Heart right ventricle (tissue), 16 donors: ENCODE data around the gene EGFL7. TPM values are rescaled to one million over a fixed set of nuclear protein-coding genes. Genes with fewer than 3 reads are reported as not detected.

Source experiments
- ATAC-seq, 8 donors: fragments of 200-7000 bp; cut with Tn5 transposase; one replicate each; pipeline ENCODE4 v1.9.1; 2020; ENCODE audit warnings: mild to moderate bottlenecking in 8 of 8, moderate library complexity in 8 of 8, moderate number of reproducible peaks in 1 of 8
- DNase-seq, 2 donors: peaks; one replicate each; pipeline ENCODE4 v3.0.0-alpha.2; 2020
- H3K27ac ChIP-seq, 10 donors: fragments of 200-600 bp; sonication (generic) in 2 of 10; one replicate each; pipeline versions ENCODE4 v1.5.0 to v1.8.0; 2020 to 2022; ENCODE audit warnings: mild to moderate bottlenecking in 3 of 10
- H3K27me3 ChIP-seq, 7 donors: fragments of 200-600 bp; one replicate each; pipeline ENCODE4 v1.8.0; 2021 to 2022; ENCODE audit warnings: mild to moderate bottlenecking in 2 of 7
- H3K36me3 ChIP-seq, 9 donors: fragments of 200-600 bp; sonication (generic) in 1 of 9; one replicate each; pipeline versions ENCODE4 v1.5.0 to v1.8.0; 2020 to 2022; ENCODE audit warnings: mild to moderate bottlenecking in 2 of 9
- H3K4me1 ChIP-seq, 9 donors: fragments of 200-600 bp; sonication (generic) in 1 of 9; one replicate each; pipeline versions ENCODE4 v1.5.0 to v1.8.0; 2020 to 2022; ENCODE audit warnings: mild to moderate bottlenecking in 4 of 9
- H3K4me3 ChIP-seq, 10 donors: fragments of 200-600 bp; sonication (generic) in 2 of 10; one replicate each; pipeline versions ENCODE4 v1.5.0 to v1.8.0; 2020 to 2022; ENCODE audit warnings: mild to moderate bottlenecking in 7 of 10, moderate library complexity in 2 of 10
- H3K9me3 ChIP-seq, 11 donors: fragments of 200-600 bp in 10 of 11; sonication (generic) in 2 of 11; one replicate each; pipeline versions ENCODE4 v1.5.0 to v1.8.0; 2013 to 2022; ENCODE audit warnings: mild to moderate bottlenecking in 2 of 11, control low read depth in 1 of 11, moderate library complexity in 1 of 11
- WGBS, 2 donors: extraction: QIAGEN DNeasy Blood & Tissue Kit; methylation state at CpG; one replicate each; pipeline ENCODE4 v1.1.7; 2013; ENCODE audit warnings: inconsistent platforms in 1 of 2; 5-methylcytosine and 5-hydroxymethylcytosine counted together
- intact Hi-C, 10 donors: fragments of 100-400 bp; cut with DNase I; formaldehyde crosslinking; loops; one replicate each; pipeline versions ENCODE4 v1.11.1 to v1.14.2; 2022
- polyA plus RNA-seq, 2 donors: library from polyadenylated mRNA; stranded (reverse); fragments of 200-250 nt; gene quantifications; one replicate each; pipeline ENCODE4 v1.2.3, GENCODE V29; 2013
- total RNA-seq, 10 donors: library from RNA; stranded (reverse); fragmentation: NEBNext Ultra II Directional in 3 of 10; extraction: Animal tissue kit (Norgen Biotek cat#: 25700) in 3 of 10; gene quantifications; one replicate each; pipeline versions ENCODE4 v1.2.1 to v1.2.4, GENCODE V29; 2021 to 2023
- TF ChIP-seq, protein P1 (sequence below), 9 donors: fragments of 200-600 bp; sonication (generic) in 2 of 9; IDR thresholded peaks; one replicate each; pipeline versions ENCODE4 v1.5.0 to v1.8.0; 2021 to 2022; ENCODE audit warnings: antibody characterized with exemption in 9 of 9, mild to moderate bottlenecking in 5 of 9, moderate library complexity in 1 of 9
- donor health status: Arrhythmogenic right ventricular cardiomyopathy.
- donor health status: ischemic (EF 13 %, LVEDD 7.1; RV severe dilation, severe dysfunction).
- donor health status: healthy with polysubstance abuse.
- donor health status: DM: no; HTN: yes; CAD: no.
- donor health status: DM: no; HTN: no; CAD: no.
- donor health status: ischemic (EF 25% LVEDD 6.9; RV normal size, moderate dysfunction).
- donor health status: ischemic (EF 25% LVEDD 5.7; RV mildly dilated, moderate dysfunction).
- donor health status: healthy.
- donor health status: DM: yes; HTN: yes; CAD: no.
- donor health status: Ischemic cardiomyopathy.
- donor health status: ischemic (EF 35%, LVEDD 5.7; RV mildly dilated, moderate dysfunction).
- donor health status: nonischemic (EF 11% LVEDD 7.7; RV severe dilation, severe dysfunction).
- donor health status: DM: yes; HTN: yes; CAD: no.
- donor health status: PGD.
- donor health status: ischemic (EF 29% LVEDD 5.4; RV normal size, mild dysfunction).
- donor health status: nonischemic (EF 23%, LVEDD 6.1; RV moderate dilation, normal function).

The EGFL7 gene
- total and polyA plus RNA-seq, 12 donors: 68.6 to 377 (median 101) TPM

DNA sequence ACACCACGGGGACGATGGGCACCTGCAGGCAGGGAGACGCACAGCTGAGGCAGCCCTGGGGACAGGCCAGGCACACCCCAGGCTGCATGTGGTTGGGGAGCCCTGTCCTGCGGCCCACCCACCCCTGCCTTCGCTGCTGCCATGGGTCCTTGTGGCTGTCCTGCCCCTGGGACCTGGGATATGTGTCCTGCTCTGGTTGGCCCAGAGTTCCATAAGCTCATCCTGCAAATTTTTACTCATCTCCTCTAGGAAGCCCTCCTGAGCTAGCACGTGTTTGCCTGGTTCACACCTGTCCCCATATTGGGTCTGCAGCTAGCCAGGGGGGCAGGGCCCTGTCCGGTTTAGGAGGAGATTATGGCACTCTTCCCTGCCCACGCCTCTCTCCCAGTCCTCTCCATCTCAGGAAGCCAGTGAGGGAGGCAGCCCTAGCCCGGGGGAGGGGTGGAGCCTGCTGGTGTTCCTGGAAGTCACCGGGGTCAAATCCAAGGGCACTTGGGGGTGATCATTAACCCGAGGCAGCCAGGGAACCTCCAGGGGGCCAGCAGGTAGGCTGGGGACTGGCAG, 12.2 kb downstream of the EGFL7 start:
- peak overlapping the region in 5 of 10 donors; percentile 9 to 94 (median 73) for H3K27ac ChIP-seq
- peaks cover 0 to 71% (median 19%) of the 10 kb centered on the region in 9 donors for H3K36me3 ChIP-seq
- H3K4me3 ChIP-seq: no peak overlapping the region
- 56 to 59% methylated on average over 11 of the region's 11 CpGs for WGBS, 2 donors
- H3K4me1 ChIP-seq: peaks cover 3 to 47% (median 21%) of the 10 kb centered on the region in 9 donors
- DNase-seq: peak; percentile 62 to 78
- H3K27me3 ChIP-seq: peaks cover 0 to 9% (median 0%) of the 10 kb centered on the region in 7 donors
- ATAC-seq: peak; percentile 7 to 54 (median 22)
- intact Hi-C loops: no loop called here
- no peaks in the 10 kb centered on the region for H3K9me3 ChIP-seq
- TF ChIP-seq, protein P1, sequence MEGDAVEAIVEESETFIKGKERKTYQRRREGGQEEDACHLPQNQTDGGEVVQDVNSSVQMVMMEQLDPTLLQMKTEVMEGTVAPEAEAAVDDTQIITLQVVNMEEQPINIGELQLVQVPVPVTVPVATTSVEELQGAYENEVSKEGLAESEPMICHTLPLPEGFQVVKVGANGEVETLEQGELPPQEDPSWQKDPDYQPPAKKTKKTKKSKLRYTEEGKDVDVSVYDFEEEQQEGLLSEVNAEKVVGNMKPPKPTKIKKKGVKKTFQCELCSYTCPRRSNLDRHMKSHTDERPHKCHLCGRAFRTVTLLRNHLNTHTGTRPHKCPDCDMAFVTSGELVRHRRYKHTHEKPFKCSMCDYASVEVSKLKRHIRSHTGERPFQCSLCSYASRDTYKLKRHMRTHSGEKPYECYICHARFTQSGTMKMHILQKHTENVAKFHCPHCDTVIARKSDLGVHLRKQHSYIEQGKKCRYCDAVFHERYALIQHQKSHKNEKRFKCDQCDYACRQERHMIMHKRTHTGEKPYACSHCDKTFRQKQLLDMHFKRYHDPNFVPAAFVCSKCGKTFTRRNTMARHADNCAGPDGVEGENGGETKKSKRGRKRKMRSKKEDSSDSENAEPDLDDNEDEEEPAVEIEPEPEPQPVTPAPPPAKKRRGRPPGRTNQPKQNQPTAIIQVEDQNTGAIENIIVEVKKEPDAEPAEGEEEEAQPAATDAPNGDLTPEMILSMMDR (IDR thresholded peaks at IDR 0.05): no peak

DNA sequence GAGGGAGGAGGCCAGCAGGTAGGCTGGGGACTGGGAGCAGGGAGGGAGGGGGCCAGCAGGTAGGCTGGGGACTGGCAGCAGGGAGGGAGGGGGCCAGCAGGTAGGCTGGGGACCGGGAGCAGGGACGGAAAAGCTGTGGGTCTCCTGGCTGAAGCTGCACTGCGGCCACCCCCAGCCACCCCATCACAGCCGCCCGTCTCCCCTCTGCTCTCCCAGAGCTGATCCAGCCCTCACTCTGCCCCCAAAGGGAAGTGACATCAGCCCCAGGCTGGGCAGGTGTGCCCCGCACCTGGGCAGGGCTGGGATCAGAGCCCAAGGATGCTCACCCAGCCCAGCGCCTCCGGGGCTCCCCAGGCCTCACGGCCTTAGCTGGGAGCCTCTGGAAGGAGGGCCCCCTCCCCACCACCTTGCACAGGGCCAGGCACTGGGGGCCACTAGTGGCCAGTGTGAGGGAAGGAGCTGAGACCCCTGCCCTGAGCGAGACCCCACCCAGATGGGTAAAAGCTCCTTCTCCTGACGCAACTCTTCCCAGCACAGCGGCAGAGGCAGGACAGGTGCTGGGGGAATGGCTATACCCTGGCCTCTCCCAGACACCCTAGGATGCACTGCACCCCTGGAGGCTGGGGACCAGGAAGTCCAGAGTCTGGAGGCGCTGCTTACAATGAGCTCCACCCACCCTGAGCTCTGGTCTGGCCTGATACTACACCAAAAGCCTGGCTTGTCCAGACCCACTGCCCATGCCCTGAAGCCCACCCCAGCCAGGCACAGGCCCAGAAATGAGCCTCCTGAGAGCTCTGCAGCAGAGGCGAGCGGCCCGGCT, 13.0 kb downstream of the EGFL7 start:
- 79 to 81% methylated on average over 16 of the region's 16 CpGs for WGBS, 2 donors
- intact Hi-C loops: no loop called here
- DNase-seq: no peak
- Histone ChIP-seq H3K27me3 (peaks cover 0 to 1% (median 0%) of the 10 kb centered on the region in 7 donors), H3K36me3 (peaks cover 0 to 63% (median 13%) of the 10 kb centered on the region in 9 donors), H3K9me3 (no peaks in the 10 kb centered on the region), H3K4me3 (no peak overlapping the region), H3K27ac (peak overlapping the region in 3 of 10 donors; percentile 35 to 55 (median 47)), H3K4me1 (peaks cover 3 to 52% (median 23%) of the 10 kb centered on the region in 9 donors)
- TF ChIP-seq, protein P1 (IDR thresholded peaks at IDR 0.05): no peak
- ATAC-seq: peak in 1 of 8 donors; percentile 1

DNA sequence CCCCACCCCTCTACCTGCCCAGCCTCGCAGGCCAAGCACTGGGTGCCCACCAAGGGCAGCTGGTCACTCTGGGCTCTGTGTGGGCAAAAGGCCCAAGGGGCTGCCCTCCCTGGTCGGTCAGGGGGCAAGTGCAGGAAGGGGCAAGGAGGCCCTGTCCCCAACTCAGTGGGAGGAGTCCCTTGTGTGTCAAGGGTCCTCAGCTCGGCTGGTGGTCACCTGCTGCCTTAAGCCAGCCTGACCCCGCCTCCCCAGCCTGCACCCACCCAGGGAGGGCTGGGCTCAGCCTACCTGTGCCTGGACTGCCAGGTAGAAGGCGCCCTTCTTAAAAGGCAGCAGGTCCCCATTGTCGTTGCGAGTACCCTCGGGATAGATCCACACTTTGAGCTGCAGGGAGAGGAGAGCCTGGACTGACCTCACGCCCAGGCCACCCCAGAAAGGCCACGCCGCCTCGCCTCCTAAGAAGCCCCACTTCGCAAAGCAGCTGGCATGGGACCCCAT, 13.6 kb downstream of the EGFL7 start:
- no peak for DNase-seq
- Histone ChIP-seq H3K36me3 (peaks cover 0 to 59% (median 13%) of the 10 kb centered on the region in 9 donors), H3K4me3 (no peak overlapping the region)

More for the DNA sequence above, 13.6 kb downstream of the EGFL7 start:
- Histone ChIP-seq H3K9me3 (no peaks in the 10 kb centered on the region), H3K27me3 (no peaks in the 10 kb centered on the region), H3K4me1 (peaks cover 3 to 51% (median 22%) of the 10 kb centered on the region in 9 donors), H3K27ac (peak overlapping the region in 1 of 10 donors; percentile 35)
- 93% methylated on average over 13 of the region's 13 CpGs for WGBS, 2 donors
- no peak for ATAC-seq
- TF ChIP-seq, protein P1 (IDR thresholded peaks at IDR 0.05): no peak
- intact Hi-C loops: no loop called here
